Activated T-cell treated with anti-CD3 and anti-CD28 coated beads for 1 hour (primary cell): ENCODE data around the gene BRSK1.

Experiments used
- DNase-seq: peaks from one replicate; pipeline ENCODE4 v3.0.0-alpha.2; 2020; ENCODE audit warnings: low read depth

The BRSK1 gene

GRCh38 chr19:55273978-55274707 lies 9.7 kb upstream of the BRSK1 start:
- no peak for DNase-seq

DNA sequence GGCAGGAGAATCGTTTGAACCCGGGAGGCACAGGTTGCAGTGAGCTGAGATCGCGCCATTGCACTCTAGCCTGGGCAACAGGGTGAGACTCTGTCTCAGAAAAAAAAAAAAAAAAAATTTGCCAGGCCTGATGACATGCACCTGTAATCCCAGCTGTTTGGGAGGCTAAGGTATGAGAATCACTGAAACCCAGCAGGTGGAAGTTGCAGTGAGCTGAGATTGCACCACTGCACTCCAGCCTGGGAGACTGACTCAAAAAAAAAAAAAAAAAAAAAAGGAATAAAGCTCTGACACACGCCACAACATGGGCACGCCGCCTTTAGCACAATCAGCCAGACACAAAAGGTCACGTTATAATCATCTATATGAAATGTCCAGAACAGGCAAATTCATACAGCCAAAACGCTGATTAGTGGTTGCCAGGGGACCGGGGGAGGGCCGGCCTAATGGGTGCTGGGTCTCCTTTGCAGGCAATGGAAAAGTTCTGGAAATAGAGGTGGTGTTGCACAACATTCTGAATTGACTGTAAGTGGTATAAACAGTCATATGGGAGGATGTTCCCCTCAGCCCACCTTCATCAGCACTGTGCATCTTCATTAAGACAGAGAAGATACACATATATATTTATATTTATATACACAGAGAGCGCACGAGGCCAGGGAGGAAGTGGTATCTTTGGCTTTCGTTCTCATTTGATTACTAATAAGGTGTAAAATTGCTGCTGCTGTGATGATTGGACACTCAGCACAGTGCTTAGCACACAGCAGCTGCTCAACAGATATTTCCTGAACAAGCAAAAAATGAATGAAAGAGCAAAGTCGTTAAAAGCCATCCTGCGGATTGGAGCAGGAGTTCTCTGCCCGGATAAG lies 7.7 kb upstream of the BRSK1 start:
- DNase-seq, result no peak

DNA sequence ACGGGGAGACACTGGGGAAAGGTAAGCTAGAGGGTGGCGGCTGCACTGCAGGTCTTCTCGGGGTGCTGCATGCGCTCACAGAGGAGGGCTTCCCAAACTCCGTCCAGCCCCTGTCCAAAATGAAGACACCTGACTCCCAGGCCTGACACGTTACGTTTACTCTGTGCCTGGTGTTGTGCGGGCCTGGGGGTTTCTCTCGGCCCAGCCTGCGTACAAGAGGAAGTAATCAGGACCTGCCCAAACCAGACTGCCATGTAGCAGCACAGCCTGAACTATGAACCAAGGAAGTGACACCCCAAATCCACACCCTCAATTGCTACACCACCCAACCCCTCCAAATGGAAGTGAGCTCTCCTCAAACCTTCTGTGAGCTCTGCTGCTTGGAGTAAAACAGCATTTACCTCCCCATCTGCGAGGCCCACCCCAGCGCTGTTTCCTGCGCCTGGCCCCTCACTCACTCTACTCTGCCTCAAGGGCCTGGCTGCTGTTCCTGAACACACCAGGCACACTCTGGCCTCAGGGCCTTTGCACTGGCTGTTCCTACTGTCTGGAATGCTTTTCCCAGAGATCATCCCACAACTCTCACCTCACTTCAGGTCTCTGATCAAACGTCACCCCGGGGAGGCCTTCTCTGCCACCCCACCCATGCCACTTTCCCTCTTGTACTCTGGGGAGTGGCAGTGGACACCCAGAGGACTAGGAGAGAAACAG lies 6.9 kb upstream of the BRSK1 start:
- DNase-seq, result no peak

DNA sequence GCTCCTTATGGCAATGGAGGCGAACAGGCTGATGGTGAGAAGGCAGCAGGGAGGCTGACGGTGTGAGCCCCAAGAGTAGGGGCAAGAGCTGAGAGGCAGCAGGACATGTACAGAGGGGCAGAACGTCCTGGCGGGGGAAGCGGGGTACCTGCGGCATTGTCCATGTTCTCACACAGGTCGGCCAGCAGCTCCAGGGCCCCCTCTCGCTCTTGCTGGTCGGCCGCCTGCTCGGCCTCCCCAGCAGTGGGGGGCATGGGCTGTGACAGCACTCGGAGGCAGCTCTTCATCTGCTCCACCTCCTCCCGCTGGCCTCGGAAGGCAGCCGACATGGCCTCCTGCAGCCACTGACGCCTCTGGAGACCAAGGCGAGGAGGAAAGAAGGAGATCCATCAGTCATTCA lies 6.3 kb upstream of the BRSK1 start:
- no peak for DNase-seq

DNA sequence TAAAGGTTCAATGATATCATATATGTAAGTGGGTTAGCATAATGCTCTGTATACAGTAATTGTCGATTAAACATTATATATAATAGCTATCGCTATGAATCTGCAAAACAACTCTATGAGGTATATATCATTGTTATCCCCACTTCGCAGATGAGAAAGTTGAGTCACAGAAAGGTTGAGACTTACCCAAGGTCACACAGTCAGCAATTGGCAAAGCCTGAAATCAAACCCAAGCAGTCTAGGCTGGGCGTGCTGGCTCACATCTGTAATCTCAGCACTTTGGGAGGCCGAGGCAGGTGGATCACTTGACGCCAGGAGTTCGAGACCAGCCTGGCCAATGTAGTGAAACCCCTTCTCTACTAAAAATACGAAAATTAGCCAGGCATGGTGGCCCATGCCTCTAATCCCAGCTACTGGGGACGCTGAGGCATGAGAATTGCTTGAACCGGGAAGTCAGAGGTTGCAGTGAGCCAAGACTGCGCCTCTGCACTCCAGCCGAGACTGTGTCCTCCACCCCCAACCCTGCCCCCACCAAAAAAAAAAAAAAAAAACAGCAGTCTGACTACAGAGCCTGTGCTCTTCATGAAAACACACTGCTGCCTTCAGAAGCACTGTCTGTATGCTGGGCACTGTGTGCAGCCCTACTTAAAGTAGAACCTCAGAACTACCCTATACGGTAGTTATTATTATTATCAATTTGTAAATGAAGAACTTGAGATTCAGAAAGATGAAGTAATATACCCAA lies 5.2 kb upstream of the BRSK1 start:
- no peak for DNase-seq

GRCh38 chr19:55279340-55279739 lies 4.5 kb upstream of the BRSK1 start:
- DNase-seq, result no peak

DNA sequence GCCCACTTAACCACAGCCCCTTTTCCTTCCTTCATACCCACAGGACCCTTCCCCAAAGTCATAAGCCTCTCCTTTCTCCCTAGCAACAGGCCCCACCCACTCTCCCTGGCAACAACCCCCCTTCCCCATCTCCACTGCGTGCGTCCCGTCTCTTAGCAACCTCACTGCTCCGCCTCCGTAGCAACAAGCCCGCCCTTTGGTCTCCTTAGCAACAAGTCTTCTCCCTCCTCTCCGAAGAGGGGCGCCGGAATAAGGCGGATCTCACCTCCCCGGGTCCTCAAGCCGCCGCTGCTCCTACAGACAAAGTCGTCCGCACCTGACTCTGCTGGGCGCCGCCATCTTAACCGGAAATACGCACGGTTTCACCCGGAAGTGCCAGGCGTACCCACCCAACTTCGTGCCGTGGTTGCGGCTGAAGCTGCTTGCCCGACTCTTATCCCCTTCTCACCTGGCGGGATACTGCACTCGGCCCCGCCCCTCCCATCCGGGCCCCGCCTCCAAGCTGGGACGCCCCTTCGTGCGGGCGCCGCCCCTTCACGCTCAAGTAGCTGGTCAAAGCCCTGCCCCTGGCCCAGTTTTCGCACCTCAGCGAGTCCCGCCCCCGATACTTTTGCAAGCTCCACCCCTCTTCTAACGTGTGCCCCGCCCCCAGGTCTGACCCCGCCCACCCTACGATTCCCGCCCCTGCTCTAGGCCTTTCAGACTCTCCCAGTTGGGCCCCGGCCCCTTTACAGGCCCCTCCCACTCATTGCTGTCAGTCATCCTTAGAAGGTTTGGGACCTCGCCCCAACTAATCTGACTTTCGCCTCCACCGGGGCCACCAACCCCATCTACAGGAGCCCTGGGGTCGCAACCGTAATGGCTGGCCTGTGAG lies 3.8 kb upstream of the BRSK1 start, which contains the start of gene HSPBP1:
TSS of gene HSPBP1 (minus strand) at position 341 of the 874 bp plus-strand sequence. CDS start 502 bp downstream, outside the sequence.
- peak; percentile 85 for DNase-seq

GRCh38 chr19:55284405-55285058 lies 735 bp downstream of the BRSK1 start:
- no peak for DNase-seq

DNA sequence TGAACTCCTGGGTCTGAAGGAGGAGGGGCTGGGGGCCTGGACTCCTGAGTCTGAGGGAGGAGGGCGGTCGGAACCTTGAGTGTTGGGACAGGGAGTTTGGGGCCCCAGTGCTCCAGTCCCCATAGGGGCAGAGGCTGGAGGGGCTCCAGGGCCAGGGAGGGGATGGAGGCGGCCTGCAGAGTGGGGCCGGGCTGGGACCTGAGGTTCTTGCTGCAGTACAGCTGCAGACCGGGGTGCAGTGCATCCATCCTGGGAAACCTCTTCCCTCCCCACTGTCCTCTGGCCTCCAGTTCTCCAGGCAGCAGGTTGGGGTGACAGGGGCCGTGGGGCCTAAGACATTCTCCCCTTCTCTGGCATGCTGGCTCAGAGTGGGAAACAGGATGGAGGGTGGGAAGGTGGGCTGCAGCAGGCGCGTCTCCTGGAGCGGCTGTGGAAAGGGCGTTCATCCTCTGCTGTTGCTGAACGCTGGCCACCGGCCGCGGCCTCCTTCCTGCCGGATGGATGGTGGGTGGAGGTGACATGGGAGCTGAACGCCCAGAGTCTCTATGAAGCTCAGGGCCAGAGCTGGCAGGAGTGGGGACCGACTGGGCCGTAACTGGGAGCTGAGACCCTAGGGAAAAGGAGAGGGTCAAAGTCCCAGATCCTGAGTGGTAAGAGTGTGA lies 1.6 kb downstream of the BRSK1 start:
- DNase-seq, result no peak

DNA sequence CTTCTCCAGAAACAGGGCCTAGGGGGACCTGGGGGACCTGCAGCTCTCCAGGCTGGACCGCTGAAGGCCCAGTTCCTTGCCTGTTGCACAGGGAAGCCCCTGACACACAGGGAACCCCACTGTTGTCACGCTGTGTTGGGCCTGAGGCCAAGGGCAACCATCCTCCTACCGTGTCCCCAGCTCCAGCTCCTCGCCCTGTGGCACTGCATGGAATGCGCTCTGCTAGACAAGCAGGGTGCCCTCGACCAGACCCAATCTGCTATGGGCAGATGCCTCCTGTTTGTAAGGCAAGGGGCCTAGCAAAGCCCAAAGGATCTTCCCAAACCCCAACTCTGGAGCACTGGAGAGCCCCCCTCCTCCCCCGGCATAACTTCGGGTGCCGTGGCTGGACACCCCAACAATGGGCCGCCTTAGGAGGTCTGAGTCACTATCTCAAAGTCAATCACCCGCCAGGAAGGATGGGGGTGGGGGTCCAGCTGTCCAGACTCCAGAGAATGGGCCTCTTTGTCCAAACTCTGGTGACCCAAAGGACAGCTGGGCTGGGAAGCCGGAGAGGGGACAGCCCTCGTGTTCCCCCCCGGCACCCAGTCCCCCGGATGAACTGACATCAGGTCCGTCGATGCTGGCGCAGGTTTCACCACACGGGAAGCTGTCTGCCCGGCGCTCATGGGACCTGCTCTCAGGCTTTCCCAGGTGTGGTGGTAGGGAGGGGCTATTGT lies 3.7 kb downstream of the BRSK1 start:
- DNase-seq, result no peak

DNA sequence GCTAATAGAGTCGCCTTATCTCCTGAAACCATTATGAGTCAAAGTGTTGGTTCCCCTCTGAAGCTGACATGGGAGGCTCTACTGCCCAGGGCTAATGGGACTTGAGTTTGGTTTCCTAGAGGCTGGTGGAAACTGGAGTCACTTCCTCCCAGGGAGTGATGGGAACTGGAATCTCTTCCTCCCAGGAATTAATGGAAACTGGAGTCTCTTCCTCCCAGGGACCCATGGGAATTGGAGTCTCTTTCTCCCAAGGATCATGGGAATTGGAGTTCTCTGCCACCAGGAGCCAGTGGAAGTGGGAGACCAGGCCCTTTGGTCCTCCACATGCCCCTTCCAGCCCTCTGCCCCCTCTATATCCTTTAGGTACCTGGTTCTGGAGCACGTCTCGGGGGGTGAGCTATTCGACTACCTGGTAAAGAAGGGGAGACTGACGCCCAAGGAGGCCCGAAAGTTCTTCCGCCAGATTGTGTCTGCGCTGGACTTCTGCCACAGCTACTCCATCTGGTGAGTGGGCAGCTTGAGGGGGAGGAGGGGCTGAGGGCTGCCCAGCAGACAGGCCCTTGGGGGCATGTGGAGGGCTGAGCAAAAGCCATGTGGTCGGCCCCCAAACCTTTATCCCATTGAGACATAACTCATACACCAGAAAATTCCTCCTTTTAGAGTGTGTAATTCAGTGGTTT lies 5.5 kb downstream of the BRSK1 start:
- DNase-seq, result no peak

DNA sequence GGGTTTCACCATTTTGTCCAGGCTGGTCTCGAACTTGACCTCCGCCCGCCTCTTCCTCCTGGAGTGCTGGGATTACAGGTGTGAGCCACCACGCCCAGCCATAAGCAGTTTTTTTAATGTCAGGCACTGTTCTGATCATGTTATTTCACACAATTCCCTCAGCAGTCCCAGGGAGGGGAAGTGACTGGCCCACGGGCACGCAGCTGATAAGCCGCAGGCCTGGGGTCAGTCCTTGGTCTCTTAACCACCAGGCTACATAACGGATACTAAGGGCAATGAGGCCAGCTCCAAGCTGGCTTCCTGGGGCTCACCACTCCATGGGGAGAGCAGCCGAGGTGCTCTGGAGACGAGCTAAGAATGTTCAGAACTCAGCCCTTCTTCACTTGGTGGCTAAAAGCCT lies 13.5 kb downstream of the BRSK1 start:
- DNase-seq, result no peak

DNA sequence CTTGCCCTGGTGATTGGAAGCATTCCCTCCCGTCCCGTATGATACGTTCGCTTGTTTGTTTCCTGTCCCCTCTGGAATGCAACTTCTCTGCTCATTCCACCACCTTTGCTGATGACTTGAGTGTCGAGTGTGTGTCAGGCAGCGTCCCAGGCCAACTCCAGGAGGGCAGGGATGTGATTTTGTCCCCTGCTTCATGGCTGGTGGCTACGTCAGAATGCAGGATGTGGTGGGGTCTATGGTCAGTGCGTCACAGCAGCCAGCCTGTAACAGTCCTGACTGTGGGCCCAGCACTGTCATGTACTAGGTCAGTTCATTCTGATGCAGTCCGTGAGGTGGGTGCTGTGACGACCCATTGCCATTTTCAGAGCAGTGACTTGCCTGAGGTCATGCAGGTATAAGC lies 16.2 kb downstream of the BRSK1 start:
- no peak for DNase-seq

DNA sequence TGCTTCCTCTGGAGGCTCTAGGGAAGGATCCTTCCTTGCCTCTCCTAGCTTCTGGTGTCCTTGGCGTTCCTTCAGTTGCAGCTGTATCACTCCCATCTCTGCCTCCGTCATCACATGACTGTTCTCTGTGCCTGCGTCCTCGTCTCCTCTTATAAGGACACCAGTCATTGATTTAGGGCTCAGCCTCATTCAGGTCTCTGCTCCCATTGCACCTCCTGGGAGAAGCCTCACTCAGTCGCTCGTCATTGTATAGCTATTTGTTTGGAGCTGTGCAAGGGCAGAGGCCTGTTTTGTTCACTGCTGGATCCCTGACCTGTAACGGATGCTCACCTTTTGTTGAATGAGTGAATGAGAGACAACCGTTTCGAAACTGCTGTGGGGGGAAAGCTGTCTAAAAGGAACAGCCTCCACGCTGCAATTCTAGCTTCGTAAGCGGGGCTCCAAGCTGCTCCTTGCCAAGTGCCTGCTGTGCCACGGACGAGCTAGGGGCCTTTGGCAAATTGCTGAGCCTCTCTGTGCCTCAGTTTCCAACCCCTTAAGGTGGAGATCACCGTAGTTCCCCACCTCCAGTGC lies 17.2 kb downstream of the BRSK1 start:
- no peak for DNase-seq

- DNase-seq, result peak; percentile 97
Observed at GRCh38 chr19:55301459-55302317, 17.9 kb downstream of the BRSK1 start.

GRCh38 chr19:55302318-55302703 lies 18.5 kb downstream of the BRSK1 start:
- no peak for DNase-seq

DNA sequence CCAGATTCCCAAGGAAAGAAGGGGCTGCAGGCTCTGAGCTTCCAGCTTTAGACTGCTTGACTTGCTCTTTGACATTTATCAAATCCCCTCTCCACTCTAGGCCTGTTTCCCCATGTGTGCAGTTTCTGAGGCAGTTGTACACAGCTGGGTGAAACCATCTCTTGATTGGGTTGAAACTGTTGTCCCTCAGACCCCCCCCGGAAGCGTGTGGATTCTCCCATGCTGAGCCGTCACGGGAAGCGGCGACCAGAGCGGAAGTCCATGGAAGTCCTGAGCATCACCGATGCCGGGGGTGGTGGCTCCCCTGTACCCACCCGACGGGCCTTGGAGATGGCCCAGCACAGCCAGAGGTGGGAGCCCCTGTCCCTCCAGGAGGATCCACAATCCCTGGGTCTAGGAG lies 19.7 kb downstream of the BRSK1 start:
- DNase-seq, result no peak
